HG03432 (cell line): ENCODE data around the gene AKAP12.

Experiments
- ATAC-seq: cut with Tn5 transposase; IDR thresholded peaks from one replicate; pipeline ENCODE4 v1.9.1; 2021; ENCODE audit warnings: mild to moderate bottlenecking, moderate library complexity; ENCODE audit not compliant: unreplicated experiment

Gene AKAP12

DNA sequence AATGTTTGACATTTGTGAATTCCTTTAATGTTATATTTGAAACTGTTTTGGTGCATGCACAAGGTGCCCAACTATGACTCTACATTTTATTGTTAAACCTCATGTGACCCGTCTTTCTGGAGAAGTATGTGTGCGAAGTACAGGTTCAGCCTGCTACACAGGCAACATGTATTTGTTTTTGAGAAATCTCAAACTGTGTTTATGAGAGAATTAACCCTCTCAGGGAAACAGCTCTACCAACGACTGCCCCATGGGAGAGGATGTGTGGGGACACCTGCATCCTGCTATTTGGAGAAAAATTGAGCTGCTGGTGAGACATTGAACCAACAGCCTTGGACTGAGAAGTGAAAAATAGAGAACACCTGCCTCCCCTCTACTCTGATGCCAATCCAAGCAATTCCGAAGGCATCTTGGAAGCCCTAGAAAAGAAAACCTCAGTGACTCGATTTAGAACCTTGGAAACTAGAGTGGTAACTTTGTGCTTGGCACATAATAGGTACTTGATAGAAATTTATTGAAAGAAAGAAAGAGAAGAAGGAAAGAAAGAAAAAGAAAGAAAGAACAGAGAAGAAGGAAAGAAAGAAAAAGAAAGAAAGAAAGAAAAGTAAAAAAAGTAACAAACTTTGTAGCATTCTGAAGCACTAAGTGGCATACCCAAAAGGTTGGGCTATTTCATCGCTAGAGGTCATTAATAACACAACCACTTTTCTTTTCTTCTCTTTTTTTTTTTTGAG is 2.9 kb upstream of the AKAP12 start:
- ATAC-seq = no peak

DNA sequence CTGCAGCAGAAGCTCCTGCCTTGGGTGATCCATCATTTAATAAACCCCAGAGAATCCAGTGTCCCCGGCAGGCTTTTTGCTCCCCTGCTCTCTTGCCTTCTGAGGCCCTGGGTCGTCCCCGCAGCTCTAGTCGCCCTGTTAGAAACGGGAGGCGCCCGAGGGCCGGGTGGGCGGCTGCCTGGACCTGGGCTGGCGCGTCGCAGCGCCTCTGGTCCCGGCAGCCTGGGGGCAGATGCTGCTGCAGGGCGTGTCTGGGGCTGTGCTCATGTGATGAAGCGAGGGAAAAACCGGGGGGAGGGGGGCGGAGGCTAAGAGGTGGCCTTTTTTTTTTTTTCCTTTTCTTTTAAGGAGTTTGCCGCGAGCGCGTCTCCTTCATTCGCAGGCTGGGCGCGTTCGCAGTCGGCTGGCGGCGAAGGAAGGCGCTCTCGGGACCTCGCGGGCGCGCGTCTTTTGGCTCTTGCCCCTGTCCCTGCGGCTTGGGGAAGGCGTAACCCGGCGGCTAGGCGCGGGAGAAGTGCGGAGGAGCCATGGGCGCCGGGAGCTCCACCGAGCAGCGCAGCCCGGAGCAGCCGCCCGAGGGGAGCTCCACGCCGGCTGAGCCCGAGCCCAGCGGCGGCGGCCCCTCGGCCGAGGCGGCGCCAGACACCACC is 394 bp downstream of the AKAP12 start:
- ATAC-seq = no peak

DNA sequence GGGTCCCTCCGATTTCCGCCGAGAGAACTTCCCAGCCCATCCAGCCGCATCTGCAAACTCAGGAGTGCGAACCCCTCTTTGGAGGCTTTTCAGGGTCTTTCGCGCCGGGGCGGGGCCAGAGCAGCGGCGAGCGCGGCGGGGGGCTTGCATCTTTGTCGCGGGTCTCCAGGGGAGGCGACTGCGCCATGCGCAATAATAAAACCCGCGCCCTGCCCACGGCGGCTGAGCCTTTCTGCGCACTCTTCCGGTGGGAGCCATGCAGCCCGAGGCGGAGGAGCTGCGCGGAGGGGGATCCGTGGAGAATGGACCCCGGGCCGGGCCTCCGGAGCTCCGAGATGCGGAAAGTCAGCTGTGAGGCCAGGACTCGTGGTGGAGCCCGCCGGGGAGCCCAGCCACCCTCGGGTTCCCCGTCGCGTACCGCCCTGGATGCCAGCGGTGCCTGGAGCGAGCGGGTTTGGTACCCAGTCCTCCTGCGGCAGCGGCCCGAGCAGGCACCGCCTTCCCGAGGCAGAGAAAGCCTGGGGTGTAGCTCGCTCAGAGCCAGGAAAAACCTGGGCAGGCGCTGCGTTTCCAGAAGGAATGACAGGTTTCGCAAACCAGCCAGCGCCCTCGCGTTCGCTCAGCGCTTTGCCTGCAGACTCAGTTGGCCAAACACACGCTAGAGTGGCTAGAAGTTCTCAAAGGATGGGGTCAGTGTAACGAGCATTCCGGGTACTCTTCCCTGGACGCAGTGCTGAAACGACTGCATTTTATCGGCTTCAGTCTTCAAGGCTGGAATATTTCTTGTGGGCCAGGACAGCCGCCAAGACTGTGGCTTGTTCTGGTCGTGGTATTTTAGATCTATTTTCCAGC is 1.2 kb downstream of the AKAP12 start:
- no peak for ATAC-seq

DNA sequence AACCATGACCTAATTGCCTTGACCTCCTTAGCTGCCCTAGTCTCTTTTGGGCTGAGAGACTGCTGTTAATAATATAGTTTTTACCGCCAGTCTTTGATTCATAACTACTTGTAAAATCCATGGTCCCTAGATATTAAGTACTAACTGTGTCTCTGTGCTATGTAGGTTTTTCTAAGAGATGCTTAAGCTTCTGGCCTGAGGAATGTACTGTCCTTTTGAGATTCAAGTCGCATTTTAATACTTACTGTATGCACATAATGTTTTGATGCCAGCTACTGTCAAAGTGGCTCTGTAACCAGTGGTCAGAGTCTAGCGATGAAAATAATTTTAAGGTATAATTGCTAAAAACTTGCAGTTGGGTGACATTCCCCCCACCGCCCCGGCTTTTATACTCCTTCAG is 2.1 kb downstream of the AKAP12 start:
- ATAC-seq = no peak

DNA sequence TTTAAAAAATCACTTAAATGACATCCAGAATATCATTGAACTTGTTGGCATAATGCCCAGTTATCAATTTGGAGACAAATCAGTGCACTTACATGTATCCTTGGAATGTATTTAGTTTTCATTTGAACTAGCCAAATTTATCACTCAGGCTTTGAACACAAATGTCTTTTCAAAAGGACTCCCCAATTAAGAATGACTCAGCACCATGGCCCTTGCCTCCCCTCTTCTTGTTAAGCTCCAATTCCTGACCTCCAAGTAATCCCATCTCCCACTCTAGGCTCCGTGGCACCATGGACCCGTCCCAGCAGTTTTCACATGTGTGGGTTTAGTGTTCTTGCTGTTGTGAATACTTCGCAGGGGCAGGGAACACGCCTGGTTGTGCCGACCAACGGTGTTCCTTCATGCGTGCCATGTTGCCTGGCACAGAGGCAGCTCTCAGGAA is 2.7 kb downstream of the AKAP12 start:
- ATAC-seq = no peak

DNA sequence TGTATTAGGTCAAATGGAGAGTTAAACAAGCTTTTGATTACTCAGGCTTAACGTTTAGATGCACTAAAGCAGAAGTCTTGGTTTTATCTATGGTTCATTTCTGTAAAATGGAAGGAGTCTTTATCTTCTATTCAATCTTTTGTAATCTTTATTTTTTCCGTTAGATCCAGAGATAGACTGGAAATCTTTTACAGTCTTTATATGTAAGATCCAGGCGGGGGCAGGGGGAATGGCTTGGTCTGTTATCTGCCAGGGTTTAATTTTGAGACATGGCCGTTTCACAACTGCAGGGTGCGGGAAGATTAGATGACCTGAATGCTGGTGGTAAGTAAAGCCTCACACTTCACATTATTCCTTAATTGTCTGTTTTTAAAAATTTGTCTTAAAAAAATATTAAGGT is 3.7 kb downstream of the AKAP12 start:
- no peak for ATAC-seq

DNA sequence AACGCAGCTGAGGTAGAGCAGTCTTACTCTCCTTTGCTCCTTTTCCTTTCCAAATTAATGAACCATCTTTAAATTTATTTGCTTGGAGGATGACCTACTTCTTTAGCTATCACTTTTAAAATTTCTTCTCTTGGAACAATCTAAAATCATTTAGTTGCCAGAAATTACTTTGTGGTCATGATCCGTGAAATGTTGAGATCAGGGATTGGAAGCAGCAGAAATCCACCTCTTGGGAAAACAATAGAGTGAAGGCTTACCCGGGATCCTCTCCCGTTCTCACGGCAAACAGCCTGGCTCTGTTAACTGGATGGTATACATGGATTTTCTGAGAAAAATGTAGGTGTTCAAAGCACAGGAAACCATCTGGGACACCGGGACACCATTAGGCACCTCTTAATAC is 7.7 kb downstream of the AKAP12 start:
- ATAC-seq = no peak

DNA sequence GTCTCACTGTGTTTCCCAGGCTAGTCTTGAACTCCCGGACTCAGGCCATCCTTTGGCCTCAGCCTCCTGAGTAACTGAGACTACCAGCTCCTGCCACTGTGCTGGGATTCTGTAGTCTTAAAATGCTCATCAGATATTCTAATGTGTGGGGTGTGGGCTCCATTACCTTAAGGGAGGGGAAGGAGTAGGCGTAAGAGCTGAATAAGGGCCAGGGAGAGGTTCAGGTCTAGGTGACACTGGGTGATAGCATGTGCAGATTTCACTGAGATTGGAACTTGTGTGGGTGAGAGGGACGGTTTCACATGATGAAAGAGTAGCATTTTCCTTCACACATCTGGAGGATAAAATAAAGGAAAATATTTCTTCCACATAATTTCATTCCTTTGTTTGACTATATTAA is 8.5 kb downstream of the AKAP12 start:
- ATAC-seq = no peak

DNA sequence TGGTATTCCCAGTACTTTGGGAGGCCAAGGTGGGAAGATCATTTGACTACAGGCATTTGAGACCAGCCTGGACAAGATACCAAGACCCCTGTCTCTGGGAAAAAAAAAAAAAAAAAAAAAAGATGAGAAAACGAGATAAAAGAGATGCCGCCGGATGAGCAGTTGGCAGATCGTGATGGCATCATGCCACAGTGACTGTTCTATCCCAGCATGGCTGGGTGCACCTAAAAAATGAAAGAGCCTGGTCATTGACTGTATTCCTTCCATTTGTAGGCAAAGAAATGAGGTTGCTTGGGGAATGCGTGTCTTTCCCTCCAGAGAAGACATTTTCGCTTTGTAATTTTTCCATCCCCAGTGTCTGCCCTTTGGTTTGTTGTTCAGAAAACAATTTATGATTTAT is 12.9 kb downstream of the AKAP12 start:
- ATAC-seq = no peak

DNA sequence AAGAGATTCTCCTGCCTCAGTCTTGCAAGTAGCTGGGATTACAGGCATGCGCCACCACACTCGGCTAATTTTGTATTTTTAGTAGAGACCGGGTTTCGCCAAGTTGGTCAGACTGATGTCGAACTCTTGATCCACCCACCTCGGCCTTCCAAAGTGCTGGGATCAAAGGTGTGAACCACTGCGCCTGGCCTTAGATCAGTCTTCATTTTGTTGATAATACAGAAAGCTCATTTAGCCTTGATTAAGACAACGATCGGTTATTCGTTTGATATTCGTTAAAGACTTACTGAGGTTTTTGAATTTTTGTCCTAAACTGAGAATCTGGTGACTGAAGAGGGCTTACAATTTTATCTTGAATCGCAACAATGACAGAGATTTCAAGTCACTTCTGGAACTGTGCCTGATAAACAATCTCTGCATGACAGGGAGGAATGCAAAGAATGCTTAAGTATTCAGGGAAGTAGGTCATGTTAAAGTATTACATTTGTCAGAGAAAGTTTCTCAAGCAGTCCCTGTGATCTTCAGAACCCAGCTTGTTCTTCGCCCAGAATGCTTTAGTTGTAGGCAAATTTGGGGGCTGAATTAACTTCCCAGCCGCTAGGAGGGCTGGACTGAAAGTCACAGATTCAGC is 14.8 kb downstream of the AKAP12 start:
- ATAC-seq = no peak

DNA sequence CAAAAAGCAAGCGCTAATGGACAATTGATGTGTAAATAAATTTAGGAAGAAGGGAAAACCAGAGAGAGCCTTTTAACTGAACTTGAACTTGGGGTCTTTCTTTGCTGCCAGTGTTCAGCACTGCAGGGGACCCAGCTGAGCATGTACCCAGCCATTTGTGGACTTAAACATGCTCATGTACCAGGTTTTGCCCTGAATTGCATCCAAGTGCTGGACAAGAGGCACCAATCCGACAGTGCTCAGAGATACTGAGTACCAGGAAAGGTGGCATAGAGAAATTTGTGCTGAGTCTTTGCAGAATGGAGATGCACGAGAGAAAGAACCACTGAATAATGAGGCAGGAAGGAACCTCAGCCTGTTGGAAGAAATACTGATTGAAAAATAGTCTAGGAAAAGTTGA is 16.0 kb downstream of the AKAP12 start:
- no peak for ATAC-seq

DNA sequence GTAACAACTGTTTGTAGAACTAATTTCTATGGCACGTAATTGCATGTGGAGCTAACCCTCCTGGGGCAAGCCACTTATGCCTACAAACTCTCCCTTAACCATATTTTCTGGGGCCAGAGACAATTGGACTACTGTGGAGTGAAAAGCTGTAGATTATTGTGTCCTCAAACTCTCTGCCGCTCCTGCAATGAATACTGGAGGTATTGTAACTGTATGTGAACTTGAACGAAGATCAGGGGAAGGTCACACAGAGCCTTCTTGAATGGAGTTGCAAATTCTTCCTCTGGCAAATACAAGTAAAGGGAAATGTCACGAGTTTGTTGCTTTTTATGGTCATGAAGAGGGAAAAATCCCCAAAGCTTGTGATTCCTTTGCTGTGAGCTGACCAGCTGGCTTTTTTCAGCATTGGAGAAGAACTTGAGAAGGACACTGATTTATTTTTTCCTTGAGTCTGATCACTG is 18.2 kb downstream of the AKAP12 start:
- no peak for ATAC-seq

DNA sequence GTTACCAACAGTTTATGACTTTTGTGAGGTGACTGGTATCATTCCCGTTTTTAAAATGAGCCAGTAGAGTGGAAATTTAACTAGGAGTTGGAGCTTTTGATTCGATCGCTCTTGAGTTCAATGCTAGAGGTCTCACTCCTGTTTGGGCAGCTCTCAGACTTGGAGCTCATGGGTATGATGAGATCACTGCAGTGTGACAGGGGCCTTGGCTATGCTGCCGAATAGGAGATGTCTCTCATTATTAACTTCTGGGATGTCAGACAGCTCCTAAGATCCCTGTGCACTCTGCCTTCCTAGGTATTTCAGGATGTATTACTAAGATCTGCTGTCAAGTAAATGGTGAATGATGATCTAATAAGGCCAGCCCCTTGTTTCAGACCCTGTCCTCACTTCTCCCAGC is 20.4 kb downstream of the AKAP12 start:
- no peak for ATAC-seq

DNA sequence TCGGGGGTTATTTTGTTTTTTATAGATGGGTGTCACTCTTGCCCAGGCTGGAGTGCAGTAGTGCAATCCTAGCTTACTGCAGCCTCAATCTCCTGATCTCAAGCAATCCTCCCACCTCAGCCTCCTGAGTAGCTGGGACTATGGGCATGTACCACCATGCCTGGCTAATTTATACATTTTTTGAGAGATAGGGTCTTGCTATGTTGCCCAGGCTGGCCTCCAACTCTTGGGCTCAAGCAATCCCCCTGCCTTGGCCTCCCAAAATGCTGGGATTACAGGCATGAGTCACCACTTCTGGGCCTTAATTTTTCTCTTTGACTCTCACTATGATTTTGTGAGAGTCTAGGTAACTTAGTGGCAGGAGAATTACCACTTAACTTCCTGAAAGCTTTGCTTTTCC is 23.3 kb downstream of the AKAP12 start:
- ATAC-seq = no peak

DNA sequence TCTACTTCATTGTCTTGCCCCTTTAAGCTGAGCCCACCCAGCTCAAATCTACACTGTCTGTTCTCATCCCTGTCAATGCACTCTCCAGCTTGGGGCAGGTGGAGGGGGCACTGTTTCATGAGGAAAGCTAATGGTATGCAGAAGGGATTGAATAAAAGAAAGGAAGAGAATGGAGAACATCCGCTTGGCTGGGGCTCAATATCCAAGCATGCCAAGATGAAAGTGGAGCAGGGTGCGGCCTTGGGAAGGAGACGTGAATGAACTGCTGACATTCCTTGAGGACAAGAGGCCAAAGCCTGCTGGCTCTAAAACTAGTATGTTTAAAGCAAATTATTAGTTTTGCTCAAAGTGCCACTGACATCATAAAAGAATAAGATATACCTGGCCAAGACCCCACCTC is 24.2 kb downstream of the AKAP12 start:
- ATAC-seq = no peak

DNA sequence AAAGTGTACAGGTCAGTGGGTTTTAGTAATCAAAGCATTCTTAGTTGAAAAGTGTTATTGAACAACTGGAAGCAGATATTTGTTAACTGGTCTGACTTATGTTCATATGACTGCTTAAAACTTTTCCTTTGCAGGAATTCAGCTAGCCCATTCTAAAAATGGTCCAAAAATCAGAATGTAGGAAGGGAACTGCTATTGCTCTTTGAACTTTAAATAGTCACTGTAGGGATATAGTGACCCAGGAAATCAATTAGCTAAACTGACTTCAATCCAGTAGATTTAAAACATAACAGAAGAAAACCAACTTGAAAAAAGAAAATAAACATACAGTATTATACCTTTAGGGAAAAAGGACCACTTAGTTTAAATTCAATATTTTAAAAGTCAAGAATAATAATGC is 25.5 kb downstream of the AKAP12 start:
- no peak for ATAC-seq

DNA sequence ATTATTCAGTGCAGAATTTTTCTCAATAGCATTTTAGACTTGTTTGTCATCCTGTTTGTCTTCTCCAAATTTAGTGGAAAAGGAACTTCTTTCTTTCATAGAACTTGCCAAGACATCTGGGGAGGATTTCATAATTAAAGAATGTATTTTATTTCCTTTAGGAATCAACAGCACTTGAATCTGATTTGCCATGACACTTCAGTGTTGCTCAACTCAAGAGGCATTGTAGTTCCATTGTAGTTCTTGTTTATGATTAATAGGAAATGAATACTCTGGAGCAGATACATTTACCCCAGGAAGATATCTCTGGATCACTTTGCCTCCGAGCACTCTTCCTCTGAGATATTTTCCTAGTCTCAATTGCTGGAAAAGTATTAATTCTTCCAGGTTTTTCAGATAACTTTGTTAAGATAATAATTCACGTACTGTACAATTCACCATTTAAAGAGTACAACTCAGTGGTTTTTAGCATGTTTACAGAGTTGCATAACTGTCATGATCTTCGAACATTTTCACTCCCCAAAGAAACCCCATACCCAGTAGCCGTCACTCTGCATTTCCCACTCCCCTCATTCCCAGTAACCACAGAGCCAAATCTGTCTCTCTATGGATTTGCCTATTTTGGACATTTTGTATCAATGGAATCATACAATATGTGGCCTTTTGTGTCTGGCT is 29.7 kb downstream of the AKAP12 start:
- no peak for ATAC-seq

DNA sequence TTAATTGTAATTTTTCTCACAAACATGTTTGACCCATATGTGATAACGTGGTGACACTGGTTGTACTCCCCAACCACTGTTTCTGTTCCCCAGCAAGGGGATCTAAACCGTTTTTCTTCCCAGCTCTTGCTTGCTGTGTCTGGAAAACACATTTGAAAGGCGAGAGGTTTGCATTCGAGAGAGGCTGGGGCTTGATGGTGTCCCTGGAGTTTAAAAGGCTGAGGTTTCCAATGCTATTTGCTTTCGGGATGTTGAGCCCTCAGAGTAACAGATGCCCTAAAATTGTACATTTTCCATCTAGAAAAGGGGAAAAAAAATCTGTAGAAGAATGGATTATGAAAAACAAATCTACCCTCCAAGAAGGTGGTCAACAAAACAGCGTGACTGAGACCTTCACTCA is 35.4 kb downstream of the AKAP12 start:
- no peak for ATAC-seq

DNA sequence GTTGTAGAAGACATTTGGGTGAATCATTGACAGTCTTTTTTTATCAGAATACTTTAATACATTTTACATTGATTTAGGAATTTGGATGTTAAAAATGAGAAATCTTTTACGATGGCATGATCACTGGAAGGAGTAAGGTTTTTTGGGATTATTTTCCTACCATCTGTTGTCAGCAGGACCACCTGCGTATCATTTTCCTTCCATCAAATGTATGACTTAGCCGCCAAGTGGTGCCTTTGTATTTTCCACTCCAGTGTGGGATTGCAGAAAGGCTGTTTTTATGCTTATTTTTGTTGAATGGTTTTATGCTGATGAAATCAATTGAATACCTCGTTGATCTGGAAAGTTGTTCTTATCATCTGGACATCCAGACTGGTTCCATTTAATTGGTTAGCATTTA is 35.8 kb downstream of the AKAP12 start:
- ATAC-seq = no peak

DNA sequence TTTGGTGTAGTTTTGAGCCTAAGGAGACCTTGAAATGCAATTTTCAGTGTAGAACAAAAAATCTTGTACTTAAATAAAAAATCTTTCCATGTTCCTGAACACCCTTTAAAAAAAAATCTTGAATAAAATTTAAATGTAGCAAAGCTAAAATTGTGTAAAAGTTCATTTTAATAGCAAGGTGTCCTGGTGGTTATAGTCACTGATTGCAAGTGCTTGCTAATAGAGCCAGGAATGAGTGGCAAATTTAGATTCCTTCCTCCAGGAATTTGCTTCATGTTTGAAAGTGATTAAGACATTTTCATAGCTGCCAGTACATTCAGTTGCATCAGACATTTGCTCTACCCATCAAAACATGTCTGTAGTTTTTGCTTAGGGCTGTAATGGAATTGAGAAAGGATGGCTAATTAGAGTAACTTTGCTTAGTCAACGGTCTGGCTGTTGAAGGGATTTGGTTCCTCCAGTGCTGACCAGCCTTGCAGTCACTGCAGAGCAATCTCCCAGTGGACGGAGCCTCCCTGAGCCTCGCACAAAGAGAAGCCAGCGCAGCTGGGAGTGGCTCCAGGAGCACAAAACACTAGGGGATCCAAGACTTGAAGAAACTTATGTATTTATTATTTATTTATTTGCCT is 36.5 kb downstream of the AKAP12 start:
- ATAC-seq = no peak
